RWPE1 (cell line): ENCODE measurements around the gene ABCC4.
A peak's percentile ranks its signal among the peaks of the same experiment; 100 is the strongest.

Experiments
- CTCF ChIA-PET: fragments of 350-600 bp; sonication (Branson Sonifier 250); formaldehyde crosslinking; extraction: SDS; loops from one replicate; lab custom pipeline; 2021; lab: Yijun Ruan, JAX
- POLR2A ChIA-PET: fragments of 400-600 bp; formaldehyde crosslinking; extraction: SDS; loops from one replicate; lab custom pipeline; 2020; ENCODE audit warnings: antibody characterized with exemption; ENCODE audit not compliant: low non-redundant PET; lab: Yijun Ruan, JAX
- DNase-seq: peaks from one replicate; pipeline ENCODE4 v3.0.0; 2012; ENCODE audit warnings: low spot score
- H3K27ac ChIP-seq: fragments of 450-650 bp; 2 replicates; pipeline ENCODE4 v1.5.1; 2017
- CTCF ChIP-seq: fragments of 450-650 bp; conservative IDR thresholded peaks from 2 replicates; pipeline ENCODE4 v1.5.1; 2017; ENCODE audit warnings: low read depth, mild to moderate bottlenecking

The ABCC4 gene

GRCh38 chr13:95128045-95128643 lies 173.1 kb downstream of the ABCC4 start:
- TF ChIP-seq CTCF: no peak
- DNase-seq: peak; percentile 26
- ChIA-PET CTCF (interaction anchor here (0.6 kb wide), 1 partner anchor 26 kb away, joined by 3 read pairs; no protein-coding TSS in a partner anchor), POLR2A (interaction anchor here (0.7 kb wide), 1 partner anchor 692 kb away, joined by 3 read pairs; no protein-coding TSS in a partner anchor)
- H3K27ac ChIP-seq: no peak overlapping the region

- H3K27ac ChIP-seq: no peak overlapping the region
- POLR2A ChIA-PET: no interaction called here
These were observed 176.3 kb downstream of the ABCC4 start for GRCh38 chr13:95124959-95125358.

GRCh38 chr13:95123726-95124125 lies 177.5 kb downstream of the ABCC4 start:
- no peak for DNase-seq
- no peak overlapping the region for H3K27ac ChIP-seq
- CTCF ChIA-PET: no interaction called here
- no peak for TF ChIP-seq CTCF
- POLR2A ChIA-PET: no interaction called here

More at GRCh38 chr13:95124959-95125358, 176.3 kb downstream of the ABCC4 start:
- TF ChIP-seq CTCF: no peak
- CTCF ChIA-PET: no interaction called here
- DNase-seq: no peak

- no peak overlapping the region for H3K27ac ChIP-seq
- ChIA-PET POLR2A (no interaction called here), CTCF (no interaction called here)
- no peak for TF ChIP-seq CTCF
- DNase-seq: no peak
These were observed 179.2 kb downstream of the ABCC4 start for GRCh38 chr13:95122063-95122462.

GRCh38 chr13:95121516-95121915 lies 179.7 kb downstream of the ABCC4 start:
- DNase-seq: no peak
- CTCF ChIA-PET: no interaction called here
- no peak overlapping the region for H3K27ac ChIP-seq

GRCh38 chr13:95120650-95121049 lies 180.6 kb downstream of the ABCC4 start:
- no peak for TF ChIP-seq CTCF
- H3K27ac ChIP-seq: no peak overlapping the region
- ChIA-PET CTCF (no interaction called here), POLR2A (no interaction called here)
- DNase-seq: no peak

More at GRCh38 chr13:95121516-95121915, 179.7 kb downstream of the ABCC4 start:
- no peak for TF ChIP-seq CTCF
- POLR2A ChIA-PET: no interaction called here
